ENCODE measurements around the gene LRRC59. TPM values are rescaled to one million over a fixed set of nuclear protein-coding genes. Genes with fewer than 3 reads are reported as not detected.

The LRRC59 gene
- total and polyA plus RNA-seq, 2 of the 8 experiments (the other 6 are each of a cell fraction or from before 2014, with no cell fraction given): 48.3 to 117 TPM

DNA sequence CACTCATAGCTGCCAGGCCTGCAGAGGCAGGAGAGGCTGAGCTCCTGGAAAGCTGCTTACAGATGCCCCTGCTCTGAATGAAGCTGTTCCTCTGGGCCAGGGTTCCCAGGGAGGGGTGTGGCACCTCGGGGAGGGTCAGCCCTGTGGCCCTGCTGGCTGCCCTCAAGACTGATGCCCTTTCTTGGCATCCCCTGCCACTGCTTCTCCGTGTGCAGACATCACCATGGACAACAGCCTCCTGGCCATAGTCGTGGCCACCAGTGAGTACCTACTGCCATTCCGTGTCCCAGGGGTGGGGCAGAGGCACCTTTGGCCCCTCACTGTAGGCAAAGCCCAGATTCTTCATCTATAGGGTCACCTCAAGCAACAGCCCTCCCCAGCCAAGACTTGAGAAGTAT lies 33.3 kb downstream of the LRRC59 start:
- no peak overlapping the region for H3K4me3 ChIP-seq (ENCODE audit: extremely low read depth in 1 of 4, insufficient read depth in 2 of 4, low read depth in 3 of 4, low read length in 4 of 4)
- no peak overlapping the region for H2BK20ac ChIP-seq (ENCODE audit: low read length)
- peaks cover 10 to 23% of the 10 kb centered on the region in 2 experiments for H4K20me1 ChIP-seq (replicated peaks in 1 of 2; ENCODE audit: control insufficient read depth in 1 of 2, insufficient read depth in 2 of 2, low read length in 2 of 2)
- no peak overlapping the region for H4K8ac ChIP-seq (ENCODE audit: extremely low read depth, insufficient read depth, low read length)
- no peak overlapping the region for H2BK120ac ChIP-seq (replicated peaks; ENCODE audit: low read depth, low read length)
- DNase-seq (ENCODE audit: low read depth in 1 of 2, low spot score in 2 of 2) (no peak), FAIRE-seq (no peak)
- H4K5ac ChIP-seq (ENCODE audit: insufficient read length, low read depth, low read length): no peak overlapping the region
- no peak overlapping the region for H2BK15ac ChIP-seq (ENCODE audit: low read length)
- H3K79me2 ChIP-seq (ENCODE audit: control insufficient read depth in 1 of 2, insufficient read depth in 2 of 2, low read length in 2 of 2): no peaks in the 10 kb centered on the region
- H2AK5ac ChIP-seq (ENCODE audit: low read depth, low read length): no peak overlapping the region
- POLR2A ChIA-PET (ENCODE audit: partially characterized antibody): interaction anchor here (1.3 to 20.2 kb wide), 3 partner anchors 14 to 48 kb away, joined by 3 to 313 read pairs (median 135); partner anchors contain the start of genes EME1, LRRC59, MRPL27 and XYLT2
- H4K91ac ChIP-seq (replicated peaks; ENCODE audit: insufficient read length, low read length): no peak overlapping the region
- H3K27me3 ChIP-seq (replicated peaks in 1 of 4; ENCODE audit: control insufficient read depth in 3 of 4, extremely low read depth in 1 of 4, insufficient read depth in 3 of 4, low read length in 3 of 4): no peaks in the 10 kb centered on the region
- H2BK5ac ChIP-seq (ENCODE audit: low read depth, low read length): no peak overlapping the region
- H3K4ac ChIP-seq (replicated peaks; ENCODE audit: insufficient read length, low read depth, low read length): no peak overlapping the region
- H3K14ac ChIP-seq (ENCODE audit: insufficient read length): no peak overlapping the region
- H2AFZ ChIP-seq (ENCODE audit: low read length): no peak overlapping the region
- peaks cover 0 to 27% (median 11%) of the 10 kb centered on the region in 4 experiments; a peak in 6 of 7 replicates for H3K4me1 ChIP-seq (replicated peaks in 1 of 4; ENCODE audit: control insufficient read depth in 3 of 4, insufficient read depth in 4 of 4, low read length in 3 of 4)
- H3K56ac ChIP-seq (replicated peaks; ENCODE audit: insufficient read length, low read depth, low read length): no peak overlapping the region
- H3K9me3 ChIP-seq (ENCODE audit: insufficient read depth in 2 of 2, low read depth in 1 of 2, low read length in 1 of 2): no peaks in the 10 kb centered on the region
- H3K27ac ChIP-seq (ENCODE audit: low read depth, low read length): no peak overlapping the region
- H3K4me2 ChIP-seq (ENCODE audit: insufficient read depth in 1 of 2, low read depth in 2 of 2, low read length in 2 of 2): peak overlapping the region; percentile 13 to 44; a peak in 3 of 4 replicates
- no peaks in the 10 kb centered on the region for H3K23me2 ChIP-seq (ENCODE audit: low read depth, low read length)
- H3K23ac ChIP-seq (ENCODE audit: insufficient read length): no peak overlapping the region
- no peak overlapping the region for H2BK12ac ChIP-seq (ENCODE audit: low read depth, low read length)
- WGBS, 2 experiments (ENCODE audit: extremely low coverage in 1 of 2, insufficient coverage in 1 of 2, insufficient read length in 1 of 2, insufficient replicate concordance in 2 of 2, low coverage in 1 of 2, low lambda C conversion rate in 2 of 2, missing lambda C conversion rate in 1 of 2): 59% methylated on average over 4 of the region's 4 CpGs; no CpG with 5 or more reads in 1 of the 2 experiments
- no peaks in the 10 kb centered on the region for H3K79me1 ChIP-seq (ENCODE audit: low read depth, low read length)
- no peak overlapping the region for H3K9ac ChIP-seq (replicated peaks in 1 of 4; ENCODE audit: extremely low read depth in 1 of 4, low read depth in 3 of 4, low read length in 3 of 4)
- H3K36me3 ChIP-seq (ENCODE audit: control insufficient read depth in 2 of 4, insufficient read depth in 4 of 4, low read length in 3 of 4): peaks cover 10 to 26% (median 20%) of the 10 kb centered on the region in 4 experiments; a peak in 7 of 8 replicates
- H3K18ac ChIP-seq (ENCODE audit: extremely low read depth, low read length): no peak overlapping the region
- CTCF ChIA-PET (ENCODE audit: partially characterized antibody): interaction anchor here (0.7 to 6.1 kb wide), 7 partner anchors 9 to 164 kb away, joined by 3 to 58 read pairs (median 4); no protein-coding TSS in a partner anchor
- TF ChIP-seq TCF12 (IDR thresholded peaks at IDR 0.05; ENCODE audit: low read depth, low read length) (no peak), SUZ12 (IDR thresholded peaks at IDR 0.05; ENCODE audit: low read length) (no peak), SIX5 (IDR thresholded peaks at IDR 0.05; ENCODE audit: low read depth, low read length) (no peak), CTCF (IDR thresholded peaks at IDR 0.05; ENCODE audit: control extremely low read depth in 1 of 3, insufficient read depth in 1 of 3, low read depth in 1 of 3, low read length in 3 of 3) (no peak)
